Stimulated activated CD8-positive, alpha-beta memory T cell treated with anti-CD3 and anti-CD28 coated beads, Interleukin-15, amount 100 ng/mL, for 24 hours (primary cell): Measurements from ENCODE around the gene UTP11.

Experiments
- DNase-seq: peaks from one replicate; pipeline ENCODE4 v3.0.0-alpha.2; 2020; ENCODE audit warnings: low read depth

The UTP11 gene

GRCh38 chr1:38003261-38004250 lies 9.0 kb upstream of the UTP11 start:
- DNase-seq, result no peak

- DNase-seq, result no peak
These were observed 8.0 kb upstream of the UTP11 start for GRCh38 chr1:38004284-38005108.

- DNase-seq, result no peak
These were observed 7.1 kb upstream of the UTP11 start, which contains the start of gene FHL3 for GRCh38 chr1:38005195-38006007. Gene FHL3, minus strand, starts transcription at chr1:38005514. Its CDS starts 6,102 bp downstream, at chr1:37999412.

- no peak for DNase-seq
These were observed 6.3 kb upstream of the UTP11 start for GRCh38 chr1:38006008-38006828.

GRCh38 chr1:38009088-38009840 lies 3.3 kb upstream of the UTP11 start:
- DNase-seq, result no peak

- no peak for DNase-seq
These were observed 2.7 kb upstream of the UTP11 start for GRCh38 chr1:38009841-38010180.

GRCh38 chr1:38013227-38013622 lies 691 bp downstream of the UTP11 start:
- no peak for DNase-seq

- no peak for DNase-seq
These were observed 1.6 kb downstream of the UTP11 start for GRCh38 chr1:38014171-38014570.

GRCh38 chr1:38014724-38015424 lies 2.3 kb downstream of the UTP11 start:
- no peak for DNase-seq

GRCh38 chr1:38015978-38016725 lies 3.6 kb downstream of the UTP11 start:
- no peak for DNase-seq

GRCh38 chr1:38018864-38019343 lies 6.4 kb downstream of the UTP11 start:
- DNase-seq, result no peak

- DNase-seq, result no peak
These were observed 7.9 kb downstream of the UTP11 start for GRCh38 chr1:38020396-38020795.

GRCh38 chr1:38021969-38022368 lies 9.4 kb downstream of the UTP11 start:
- DNase-seq, result no peak

GRCh38 chr1:38022810-38023209 lies 10.3 kb downstream of the UTP11 start:
- no peak for DNase-seq

GRCh38 chr1:38025233-38025632 lies 12.7 kb downstream of the UTP11 start:
- DNase-seq, result no peak

GRCh38 chr1:38025664-38026063 lies 13.1 kb downstream of the UTP11 start:
- no peak for DNase-seq

GRCh38 chr1:38026592-38027200 lies 14.2 kb downstream of the UTP11 start:
- DNase-seq, result no peak
